Measurements from ENCODE around the gene COG2. TPM values are rescaled to one million over a fixed set of nuclear protein-coding genes. Genes with fewer than 3 reads are reported as not detected.
A peak's percentile ranks its signal among the peaks of the same experiment; 100 is the strongest.

Gene COG2
- total RNA-seq, 8 experiments from 2014 or later = 18.7 to 39.5 (median 31.4) TPM

- Histone ChIP-seq H3K4me3 (no peak overlapping the region), H3K27ac (no peak overlapping the region), H3K4me1 (replicated peaks in 1 of 2) (peaks cover 0 to 11% of the 10 kb centered on the region in 2 donors)
- in situ Hi-C loops (cut with MboI; ENCODE audit: low pct_unique_long_range_greater_than_20kb in 2 of 9, low sequenced_read_pairs in 9 of 9, unreplicated experiment in 9 of 9) = no loop called here
- 0 to 100% (median 37%) methylated on average over 1 of the region's 1 CpG for WGBS, 10 experiments
- no peak for ATAC-seq (replicated peaks in 6 of 8)
Observed at GRCh38 chr1:230611878-230612235, 30.4 kb upstream of the COG2 start.

GRCh38 chr1:230612651-230613050 is 29.6 kb upstream of the COG2 start:
- no peak for ATAC-seq (replicated peaks in 6 of 8)
- in situ Hi-C loops (cut with MboI; ENCODE audit: low pct_unique_long_range_greater_than_20kb in 2 of 9, low sequenced_read_pairs in 9 of 9, unreplicated experiment in 9 of 9) = no loop called here
- no peak overlapping the region for H3K4me3 ChIP-seq
- H3K4me1 ChIP-seq (replicated peaks in 1 of 2) = peaks cover 0 to 11% of the 10 kb centered on the region in 2 donors
- WGBS, 10 experiments = 0 to 80% (median 59%) methylated on average over 1 of the region's 1 CpG; no CpG with 5 or more reads in 2 of the 10 experiments
- no peak overlapping the region for H3K27ac ChIP-seq

- 8 to 100% (median 88%) methylated on average over 1 to 3 of the region's 3 CpGs; no CpG with 5 or more reads in 2 of the 10 experiments for WGBS, 10 experiments
- no peak overlapping the region for H3K4me3 ChIP-seq
- H3K4me1 ChIP-seq (replicated peaks in 1 of 2) = peaks cover 0 to 11% of the 10 kb centered on the region in 2 donors
- no peak overlapping the region for H3K27ac ChIP-seq
- in situ Hi-C loops (cut with MboI; ENCODE audit: low pct_unique_long_range_greater_than_20kb in 2 of 9, low sequenced_read_pairs in 9 of 9, unreplicated experiment in 9 of 9) = no loop called here
- no peak for ATAC-seq (replicated peaks in 6 of 8)
Observed at GRCh38 chr1:230614121-230614520, 28.2 kb upstream of the COG2 start.

GRCh38 chr1:230618537-230618936 is 23.7 kb upstream of the COG2 start:
- 0 to 100% (median 71%) methylated on average over 1 to 2 of the region's 2 CpGs; no CpG with 5 or more reads in 3 of the 10 experiments for WGBS, 10 experiments
- Histone ChIP-seq H3K27ac (no peak overlapping the region), H3K4me1 (replicated peaks in 1 of 2) (peaks cover 0 to 2% of the 10 kb centered on the region in 2 donors), H3K4me3 (no peak overlapping the region)
- ATAC-seq (replicated peaks in 6 of 8) = no peak
- in situ Hi-C loops (cut with MboI; ENCODE audit: low pct_unique_long_range_greater_than_20kb in 2 of 9, low sequenced_read_pairs in 9 of 9, unreplicated experiment in 9 of 9) = no loop called here

GRCh38 chr1:230620649-230621323 is 21.5 kb upstream of the COG2 start:
- no peak overlapping the region for H3K27ac ChIP-seq
- peaks cover 0 to 2% of the 10 kb centered on the region in 2 donors for H3K4me1 ChIP-seq (replicated peaks in 1 of 2)
- ATAC-seq (replicated peaks in 6 of 8) = peak in 3 of 8 experiments; percentile 16 to 62 (median 60)
- WGBS, 10 experiments = 20 to 89% (median 77%) methylated on average over 1 to 3 of the region's 3 CpGs
- in situ Hi-C loops (cut with MboI; ENCODE audit: low pct_unique_long_range_greater_than_20kb in 2 of 9, low sequenced_read_pairs in 9 of 9, unreplicated experiment in 9 of 9) = no loop called here
- no peak overlapping the region for H3K4me3 ChIP-seq

- 4 to 95% (median 81%) methylated on average over 3 to 6 of the region's 7 CpGs; no CpG with 5 or more reads in 2 of the 10 experiments for WGBS, 10 experiments
- in situ Hi-C loops (cut with MboI; ENCODE audit: low pct_unique_long_range_greater_than_20kb in 2 of 9, low sequenced_read_pairs in 9 of 9, unreplicated experiment in 9 of 9) = no loop called here
- no peak overlapping the region for H3K4me3 ChIP-seq
- peaks cover 0 to 2% of the 10 kb centered on the region in 2 donors for H3K4me1 ChIP-seq (replicated peaks in 1 of 2)
- H3K27ac ChIP-seq = no peak overlapping the region
- peak in 3 of 8 experiments; percentile 6 to 77 (median 39) for ATAC-seq (replicated peaks in 6 of 8)
Observed at GRCh38 chr1:230621324-230622030, 20.8 kb upstream of the COG2 start.

GRCh38 chr1:230622151-230622550 is 20.1 kb upstream of the COG2 start:
- Histone ChIP-seq H3K4me3 (no peak overlapping the region), H3K27ac (no peak overlapping the region), H3K4me1 (replicated peaks in 1 of 2) (peaks cover 0 to 2% of the 10 kb centered on the region in 2 donors)
- ATAC-seq (replicated peaks in 6 of 8) = no peak
- WGBS, 10 experiments = 0 to 87% (median 61%) methylated on average over 1 to 4 of the region's 4 CpGs; no CpG with 5 or more reads in 2 of the 10 experiments
- in situ Hi-C loops (cut with MboI; ENCODE audit: low pct_unique_long_range_greater_than_20kb in 2 of 9, low sequenced_read_pairs in 9 of 9, unreplicated experiment in 9 of 9) = no loop called here

- H3K27ac ChIP-seq = no peak overlapping the region
- in situ Hi-C loops (cut with MboI; ENCODE audit: low pct_unique_long_range_greater_than_20kb in 2 of 9, low sequenced_read_pairs in 9 of 9, unreplicated experiment in 9 of 9) = no loop called here
- 32 to 98% (median 90%) methylated on average over 4 to 12 of the region's 19 CpGs; no CpG with 5 or more reads in 2 of the 10 experiments for WGBS, 10 experiments
- H3K4me3 ChIP-seq = no peak overlapping the region
- H3K4me1 ChIP-seq (replicated peaks in 1 of 2) = peaks cover 0 to 2% of the 10 kb centered on the region in 2 donors
- no peak for ATAC-seq (replicated peaks in 6 of 8)
Observed at GRCh38 chr1:230624097-230624713, 18.1 kb upstream of the COG2 start.

GRCh38 chr1:230626232-230626631 is 16.0 kb upstream of the COG2 start:
- ATAC-seq (replicated peaks in 6 of 8) = no peak
- in situ Hi-C loops (cut with MboI; ENCODE audit: low pct_unique_long_range_greater_than_20kb in 2 of 9, low sequenced_read_pairs in 9 of 9, unreplicated experiment in 9 of 9) = no loop called here
- Histone ChIP-seq H3K4me1 (replicated peaks in 1 of 2) (peaks cover 0 to 2% of the 10 kb centered on the region in 2 donors), H3K27ac (no peak overlapping the region), H3K4me3 (no peak overlapping the region)
- 30 to 100% (median 75%) methylated on average over 1 to 2 of the region's 2 CpGs; no CpG with 5 or more reads in 1 of the 10 experiments for WGBS, 10 experiments

- WGBS, 10 experiments = 43 to 100% (median 90%) methylated on average over 1 to 2 of the region's 2 CpGs; no CpG with 5 or more reads in 2 of the 10 experiments
- Histone ChIP-seq H3K4me1 (replicated peaks in 1 of 2) (no peaks in the 10 kb centered on the region), H3K27ac (no peak overlapping the region), H3K4me3 (no peak overlapping the region)
- no peak for ATAC-seq (replicated peaks in 6 of 8)
- in situ Hi-C loops (cut with MboI; ENCODE audit: low pct_unique_long_range_greater_than_20kb in 2 of 9, low sequenced_read_pairs in 9 of 9, unreplicated experiment in 9 of 9) = no loop called here
Observed at GRCh38 chr1:230627767-230628166, 14.5 kb upstream of the COG2 start.

- no peak for ATAC-seq (replicated peaks in 6 of 8)
- Histone ChIP-seq H3K27ac (no peak overlapping the region), H3K4me3 (no peak overlapping the region), H3K4me1 (replicated peaks in 1 of 2) (peaks cover 2 to 6% of the 10 kb centered on the region in 2 donors)
- in situ Hi-C loops (cut with MboI; ENCODE audit: low pct_unique_long_range_greater_than_20kb in 2 of 9, low sequenced_read_pairs in 9 of 9, unreplicated experiment in 9 of 9) = no loop called here
Observed at GRCh38 chr1:230629511-230629910, 12.8 kb upstream of the COG2 start.

GRCh38 chr1:230631477-230631876 is 10.8 kb upstream of the COG2 start:
- in situ Hi-C loops (cut with MboI; ENCODE audit: low pct_unique_long_range_greater_than_20kb in 2 of 9, low sequenced_read_pairs in 9 of 9, unreplicated experiment in 9 of 9) = loop anchor here in 1 of 9 experiments (10.0 kb wide), 1 partner anchor 143 kb away; no protein-coding TSS in a partner anchor
- no peak overlapping the region for H3K27ac ChIP-seq
- WGBS, 10 experiments = 0 to 100% (median 71%) methylated on average over 1 of the region's 1 CpG
- H3K4me1 ChIP-seq (replicated peaks in 1 of 2) = peaks cover 2 to 6% of the 10 kb centered on the region in 2 donors
- no peak for ATAC-seq (replicated peaks in 6 of 8)
- H3K4me3 ChIP-seq = no peak overlapping the region

GRCh38 chr1:230632273-230632873 is 9.9 kb upstream of the COG2 start:
- ATAC-seq (replicated peaks in 6 of 8) = peak in 6 of 8 experiments; percentile 45 to 98 (median 84)

More at GRCh38 chr1:230632273-230632873, 9.9 kb upstream of the COG2 start:
- Histone ChIP-seq H3K4me3 (no peak overlapping the region), H3K27ac (no peak overlapping the region), H3K4me1 (replicated peaks in 1 of 2) (peaks cover 4 to 6% of the 10 kb centered on the region in 2 donors)
- whole genome bisulfite sequencing, 10 experiments = 0 to 100% (median 63%) methylated on average over 1 to 4 of the region's 4 CpGs; no CpG with 5 or more reads in 2 of the 10 experiments
- in situ Hi-C loops (cut with MboI; ENCODE audit: low pct_unique_long_range_greater_than_20kb in 2 of 9, low sequenced_read_pairs in 9 of 9, unreplicated experiment in 9 of 9) = loop anchor here in 1 of 9 experiments (10.0 kb wide), 1 partner anchor 142 kb away; no protein-coding TSS in a partner anchor

Measured in motor neuron (in vitro differentiated cells).